Astrocyte (in vitro differentiated cells and primary cell): Measurements from ENCODE around the gene NUP93. TPM values are rescaled to one million over a fixed set of nuclear protein-coding genes. Genes with fewer than 3 reads are reported as not detected.

Experiments used
- DNase-seq: peaks from one replicate; pipeline ENCODE4 v3.0.0-alpha.2; 2010; ENCODE audit warnings: low read depth
- FAIRE-seq: peaks from 2 replicates; lab custom pipeline; 2011; peaks lifted over from hg19 to GRCh38; lab: Jason Lieb, UNC
- H2AFZ ChIP-seq: 2 replicates; pipeline ENCODE4 v1.6.0; 2012; ENCODE audit warnings: low read depth, low read length, inconsistent platforms
- H3K27ac ChIP-seq: 2 replicates; pipeline ENCODE4 v1.5.1; 2011; ENCODE audit warnings: low read depth, low read length, inconsistent platforms
- H3K27me3 ChIP-seq: 2 replicates; pipeline ENCODE4 v1.6.0; 2011; ENCODE audit warnings: low read length, inconsistent platforms; ENCODE audit not compliant: insufficient read depth
- H3K36me3 ChIP-seq: 2 replicates; pipeline ENCODE4 v1.5.1; 2011; ENCODE audit warnings: low read length, inconsistent platforms; ENCODE audit not compliant: insufficient read depth
- H3K4me1 ChIP-seq: 2 replicates; pipeline ENCODE4 v1.5.1; 2011; ENCODE audit warnings: low read length, inconsistent platforms; ENCODE audit not compliant: insufficient read depth
- H3K4me2 ChIP-seq: 2 replicates; pipeline ENCODE4 v1.6.0; 2012; ENCODE audit warnings: low read length, inconsistent platforms
- H3K4me3 ChIP-seq: 2 replicates; pipeline ENCODE4 v1.5.1; 2011; ENCODE audit warnings: low read depth, mild to moderate bottlenecking, low read length, inconsistent platforms; ENCODE audit not compliant: insufficient read depth
- H3K79me2 ChIP-seq: 2 replicates; pipeline ENCODE4 v1.6.0; 2012; ENCODE audit warnings: mild to moderate bottlenecking, low read length, inconsistent platforms; ENCODE audit not compliant: insufficient read depth
- H3K9ac ChIP-seq: 2 replicates; pipeline ENCODE4 v1.6.0; 2012; ENCODE audit warnings: mild to moderate bottlenecking, low read length, inconsistent platforms
- H3K9me3 ChIP-seq: 2 replicates; pipeline ENCODE4 v1.5.1; 2012; ENCODE audit warnings: low read depth, mild to moderate bottlenecking, low read length, inconsistent platforms; ENCODE audit not compliant: insufficient read depth
- H4K20me1 ChIP-seq: 2 replicates; pipeline ENCODE4 v1.6.0; 2012; ENCODE audit warnings: low read length, inconsistent platforms; ENCODE audit not compliant: insufficient read depth
- H3K27ac Mint-ChIP-seq: one replicate; pipeline ENCODE4 v1.8.0; 2021; ENCODE audit warnings: mild to moderate bottlenecking, mixed read lengths; ENCODE audit not compliant: unreplicated experiment
- H3K27me3 Mint-ChIP-seq: one replicate; pipeline ENCODE4 v1.8.0; 2021; ENCODE audit warnings: low read depth, mixed read lengths; ENCODE audit not compliant: unreplicated experiment
- H3K36me3 Mint-ChIP-seq: one replicate; pipeline ENCODE4 v1.8.0; 2021; ENCODE audit warnings: low read depth, mixed read lengths; ENCODE audit not compliant: unreplicated experiment
- H3K4me1 Mint-ChIP-seq: one replicate; pipeline ENCODE4 v1.8.0; 2021; ENCODE audit warnings: low read depth, mixed read lengths; ENCODE audit not compliant: unreplicated experiment
- H3K4me3 Mint-ChIP-seq: one replicate; pipeline ENCODE4 v1.8.0; 2021; ENCODE audit warnings: mild to moderate bottlenecking, moderate library complexity, mixed read lengths; ENCODE audit not compliant: unreplicated experiment
- H3K9me3 Mint-ChIP-seq: one replicate; pipeline ENCODE4 v1.8.0; 2021; ENCODE audit warnings: mild to moderate bottlenecking, mixed read lengths; ENCODE audit not compliant: unreplicated experiment
- EZH2 ChIP-seq: IDR thresholded peaks from 2 replicates; pipeline ENCODE4 v1.6.1; 2012; ENCODE audit warnings: mild to moderate bottlenecking, low read length, inconsistent platforms; ENCODE audit not compliant: insufficient read depth
- total RNA-seq: library from RNA; stranded (reverse); gene quantifications from 2 replicates; pipeline ENCODE4 v1.2.1, GENCODE V29; 2021
- TF ChIP-seq, protein P1 (sequence below): IDR thresholded peaks from 2 replicates; pipeline ENCODE4 v1.5.1; 2011; ENCODE audit warnings: low read depth, mild to moderate bottlenecking, inconsistent platforms, low read length, moderate library complexity; ENCODE audit not compliant: insufficient read depth

NUP93 gene
- total RNA-seq, 1 donor from 2014 or later: 89.3 TPM

DNA sequence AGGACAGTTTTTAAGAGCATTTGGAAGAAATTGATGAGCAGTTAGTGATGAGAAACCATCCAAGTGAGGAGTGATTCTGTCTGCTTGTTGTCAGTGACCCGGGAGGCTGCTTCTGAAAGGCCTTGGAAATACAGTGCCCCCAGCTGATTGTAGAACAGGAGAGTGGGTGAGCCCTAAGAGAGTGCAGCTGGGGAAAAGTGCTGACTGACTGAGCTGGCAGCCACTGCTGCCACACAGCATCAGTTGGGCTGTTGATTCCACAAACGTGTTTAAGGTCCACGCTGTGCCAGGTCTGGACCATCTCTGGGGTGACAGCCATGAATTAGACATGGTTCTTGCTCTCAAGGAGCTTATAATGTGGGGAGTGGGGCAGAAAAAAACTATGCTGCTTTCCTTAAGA, 18.9 kb downstream of the NUP93 start:
- Mint-ChIP-seq H3K27me3 (no peaks in the 10 kb centered on the region), H3K4me3 (peak overlapping the region; percentile 15), H3K36me3 (peaks cover 3% of the 10 kb centered on the region), H3K4me1 (peaks cover 52% of the 10 kb centered on the region), H3K27ac (no peak overlapping the region), H3K9me3 (no peaks in the 10 kb centered on the region)
- Histone ChIP-seq H3K27ac (no peak overlapping the region), H3K79me2 (peaks cover 85% of the 10 kb centered on the region), H3K4me3 (no peak overlapping the region), H3K36me3 (peaks cover 12% of the 10 kb centered on the region), H3K4me2 (no peak overlapping the region), H3K9me3 (no peaks in the 10 kb centered on the region), H3K27me3 (no peaks in the 10 kb centered on the region), H3K4me1 (peaks cover 5% of the 10 kb centered on the region), H2AFZ (no peak overlapping the region), H3K9ac (no peak overlapping the region), H4K20me1 (peaks cover 31% of the 10 kb centered on the region)
- FAIRE-seq: no peak
- no peak for DNase-seq
- TF ChIP-seq, protein P1, sequence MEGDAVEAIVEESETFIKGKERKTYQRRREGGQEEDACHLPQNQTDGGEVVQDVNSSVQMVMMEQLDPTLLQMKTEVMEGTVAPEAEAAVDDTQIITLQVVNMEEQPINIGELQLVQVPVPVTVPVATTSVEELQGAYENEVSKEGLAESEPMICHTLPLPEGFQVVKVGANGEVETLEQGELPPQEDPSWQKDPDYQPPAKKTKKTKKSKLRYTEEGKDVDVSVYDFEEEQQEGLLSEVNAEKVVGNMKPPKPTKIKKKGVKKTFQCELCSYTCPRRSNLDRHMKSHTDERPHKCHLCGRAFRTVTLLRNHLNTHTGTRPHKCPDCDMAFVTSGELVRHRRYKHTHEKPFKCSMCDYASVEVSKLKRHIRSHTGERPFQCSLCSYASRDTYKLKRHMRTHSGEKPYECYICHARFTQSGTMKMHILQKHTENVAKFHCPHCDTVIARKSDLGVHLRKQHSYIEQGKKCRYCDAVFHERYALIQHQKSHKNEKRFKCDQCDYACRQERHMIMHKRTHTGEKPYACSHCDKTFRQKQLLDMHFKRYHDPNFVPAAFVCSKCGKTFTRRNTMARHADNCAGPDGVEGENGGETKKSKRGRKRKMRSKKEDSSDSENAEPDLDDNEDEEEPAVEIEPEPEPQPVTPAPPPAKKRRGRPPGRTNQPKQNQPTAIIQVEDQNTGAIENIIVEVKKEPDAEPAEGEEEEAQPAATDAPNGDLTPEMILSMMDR: no peak
- no peak for TF ChIP-seq EZH2

DNA sequence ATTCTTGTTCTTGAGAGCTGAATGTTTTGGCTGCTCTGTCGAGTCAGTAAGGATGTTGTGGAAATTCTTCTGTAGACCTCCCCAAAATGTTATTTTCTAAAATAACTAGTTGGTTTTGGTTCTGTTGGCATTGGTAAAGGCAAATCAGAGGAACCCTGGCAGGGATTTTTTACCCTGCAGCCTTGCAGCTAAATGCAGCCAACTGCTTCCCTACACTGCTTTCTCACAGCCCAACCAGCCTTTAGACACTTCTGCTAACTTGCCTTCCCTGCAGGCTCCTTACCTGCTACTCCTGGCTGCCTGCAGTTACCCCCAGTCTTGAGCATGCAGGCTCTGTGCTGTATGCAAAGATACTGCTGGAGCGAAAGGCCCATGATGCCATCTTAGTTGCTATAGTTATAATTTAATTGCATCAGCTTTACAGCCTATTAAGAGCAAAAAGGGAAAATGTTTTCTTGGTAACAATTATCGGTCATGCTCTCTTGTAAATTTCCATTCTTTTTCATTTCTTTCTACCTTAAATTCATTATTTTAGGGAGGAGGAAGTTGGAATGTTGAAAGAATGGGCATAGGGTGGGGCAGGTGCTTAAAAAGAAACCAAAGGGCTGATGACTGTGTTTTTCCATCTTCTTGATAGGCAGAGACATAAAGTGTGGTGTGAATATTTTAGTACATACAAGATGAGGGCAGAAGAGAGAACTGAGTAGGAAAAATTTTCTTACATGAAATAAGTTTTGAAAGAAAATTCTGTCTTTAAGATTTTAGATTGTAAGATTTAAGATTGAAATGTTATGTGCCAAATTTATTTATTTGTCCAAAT, 20.0 kb downstream of the NUP93 start:
- no peak overlapping the region for H3K4me2 ChIP-seq
- no peak overlapping the region for H3K4me3 Mint-ChIP-seq
- TF ChIP-seq, protein P1: no peak
- TF ChIP-seq EZH2: no peak
- peaks cover 5% of the 10 kb centered on the region for H3K4me1 ChIP-seq
- no peak overlapping the region for H3K27ac ChIP-seq
- no peak overlapping the region for H3K9ac ChIP-seq
- H3K79me2 ChIP-seq: peaks cover 85% of the 10 kb centered on the region
- peaks cover 45% of the 10 kb centered on the region for H3K4me1 Mint-ChIP-seq
- H3K9me3 Mint-ChIP-seq: peaks cover under 1% of the 10 kb centered on the region
- H2AFZ ChIP-seq: no peak overlapping the region
- H3K27me3 ChIP-seq: no peaks in the 10 kb centered on the region
- peaks cover 12% of the 10 kb centered on the region for H3K36me3 ChIP-seq
- H3K9me3 ChIP-seq: no peaks in the 10 kb centered on the region
- no peak overlapping the region for H3K4me3 ChIP-seq
- peaks cover 3% of the 10 kb centered on the region for H3K36me3 Mint-ChIP-seq
- DNase-seq (peak; percentile 26), FAIRE-seq (no peak)
- H3K27me3 Mint-ChIP-seq: no peaks in the 10 kb centered on the region
- no peak overlapping the region for H3K27ac Mint-ChIP-seq
- H4K20me1 ChIP-seq: peaks cover 25% of the 10 kb centered on the region

DNA sequence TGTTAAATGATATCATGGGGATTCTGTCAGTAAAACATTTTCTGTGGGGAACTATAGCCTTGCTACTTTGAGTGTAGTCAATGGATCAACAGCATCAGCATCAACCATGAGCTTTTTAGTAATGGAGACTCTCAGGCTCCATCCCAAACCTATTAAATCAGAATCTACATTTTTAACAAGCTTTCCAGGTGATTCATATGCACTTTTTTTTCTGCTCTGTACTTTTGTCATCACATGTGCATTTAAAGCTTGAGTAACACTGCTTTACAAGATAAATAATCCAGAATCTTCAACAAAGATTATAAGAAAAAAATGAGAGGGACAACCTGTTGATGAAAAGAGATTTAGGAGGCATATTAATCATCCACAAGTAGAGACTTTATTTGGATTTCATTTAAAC, 23.5 kb downstream of the NUP93 start:
- Mint-ChIP-seq H3K27ac (no peak overlapping the region), H3K4me3 (no peak overlapping the region), H3K4me1 (peaks cover 21% of the 10 kb centered on the region), H3K9me3 (peaks cover 4% of the 10 kb centered on the region), H3K27me3 (no peaks in the 10 kb centered on the region), H3K36me3 (peaks cover 8% of the 10 kb centered on the region)
- Histone ChIP-seq H3K9me3 (no peaks in the 10 kb centered on the region), H3K36me3 (peaks cover 9% of the 10 kb centered on the region), H3K27me3 (no peaks in the 10 kb centered on the region), H3K9ac (no peak overlapping the region), H2AFZ (no peak overlapping the region), H3K4me1 (no peaks in the 10 kb centered on the region), H3K4me2 (no peak overlapping the region), H3K27ac (no peak overlapping the region), H3K79me2 (peaks cover 84% of the 10 kb centered on the region), H3K4me3 (no peak overlapping the region), H4K20me1 (peaks cover 8% of the 10 kb centered on the region)
- DNase-seq (peak; percentile 66), FAIRE-seq (no peak)
- TF ChIP-seq EZH2: no peak
- TF ChIP-seq, protein P1: no peak
